Panc1 (cell line): ENCODE data around the gene RPS27L. TPM values are rescaled to one million over a fixed set of nuclear protein-coding genes. Genes with fewer than 3 reads are reported as not detected.

Experiments used
- ATAC-seq: fragments of 200-7000 bp; cut with Tn5 transposase; 2 replicates; pipeline ENCODE4 v1.9.1; 2020; ENCODE audit warnings: mild to moderate bottlenecking, moderate library complexity
- BruUV-seq: library from RNA; stranded (reverse); fragments of 400-500 nt; replicated peaks from 2 replicates; lab custom pipeline; 2021; lab: Mats Ljungman, UMichigan
- CTCF ChIA-PET: fragments of 300-600 bp; sonication (Branson Sonifier 250); formaldehyde crosslinking; loops from one replicate; lab custom pipeline; 2022; ENCODE audit warnings: antibody characterized with exemption; lab: Charles Lee
- POLR2A ChIA-PET: fragments of 300-600 bp; sonication (Branson Sonifier 250); formaldehyde crosslinking; loops from one replicate; lab custom pipeline; 2022; ENCODE audit warnings: antibody characterized with exemption; lab: Charles Lee
- DNase-seq: peaks from one replicate; pipeline ENCODE4 v3.0.0-alpha.2; 2010; ENCODE audit warnings: low read depth, low spot score
- H3K27ac ChIP-seq: 2 replicates; pipeline ENCODE4 v1.5.1; 2011; ENCODE audit warnings: mild to moderate bottlenecking, low read length, inconsistent platforms
- H3K27me3 ChIP-seq: fragments of 200-500 bp; sonication (Bioruptor generic); 2 replicates; pipeline ENCODE4 v1.6.0; 2014; ENCODE audit warnings: low read length, inconsistent platforms; ENCODE audit not compliant: control insufficient read depth, insufficient read depth
- H3K36me3 ChIP-seq: fragments of 200-500 bp; sonication (Bioruptor generic); 2 replicates; pipeline ENCODE4 v1.5.1; 2014; ENCODE audit warnings: inconsistent platforms, mild to moderate bottlenecking, low read length, moderate library complexity; ENCODE audit not compliant: control insufficient read depth, insufficient read depth
- H3K4me1 ChIP-seq: 2 replicates; pipeline ENCODE4 v1.5.1; 2011; ENCODE audit warnings: inconsistent platforms, mild to moderate bottlenecking, low read length, moderate library complexity; ENCODE audit not compliant: control insufficient read depth, insufficient read depth
- H3K4me3 ChIP-seq, 2 experiments: 2 replicates each; pipeline ENCODE4 v1.5.1; 2011 to 2012; ENCODE audit warnings: low read depth in 2 of 2, low read length in 2 of 2, mild to moderate bottlenecking in 2 of 2, inconsistent platforms in 1 of 2, moderate library complexity in 1 of 2
- H3K9me3 ChIP-seq: fragments of 200-500 bp; sonication (Bioruptor generic); 2 replicates; pipeline ENCODE4 v1.5.1; 2014; ENCODE audit warnings: low read depth, mild to moderate bottlenecking, inconsistent platforms, low read length, moderate library complexity; ENCODE audit not compliant: control insufficient read depth, insufficient read depth
- CTCF ChIP-seq: fragments of 450-650 bp; IDR thresholded peaks from 2 replicates; pipeline ENCODE4 v1.5.1; 2017; ENCODE audit warnings: mild to moderate bottlenecking
- POLR2AphosphoS5 ChIP-seq: IDR thresholded peaks from 2 replicates; pipeline ENCODE4 v1.6.1; 2012; ENCODE audit warnings: mild to moderate bottlenecking, low read depth, low read length, moderate library complexity
- REST ChIP-seq, 2 experiments: IDR thresholded peaks; 2 replicates each; pipeline ENCODE4 v1.6.1; 2011 to 2012; ENCODE audit warnings: low read depth in 2 of 2, control low read depth in 1 of 2, low read length in 1 of 2, mild to moderate bottlenecking in 1 of 2, moderate library complexity in 1 of 2; ENCODE audit not compliant: insufficient read depth in 1 of 2
- SIN3A ChIP-seq: IDR thresholded peaks from 2 replicates; pipeline ENCODE4 v1.6.1; 2012; ENCODE audit warnings: low read depth, mild to moderate bottlenecking, low read length, moderate library complexity, borderline replicate concordance; ENCODE audit not compliant: insufficient read depth
- TCF7L2 ChIP-seq: IDR thresholded peaks from 2 replicates; pipeline ENCODE4 v1.6.1; 2011; ENCODE audit warnings: mild to moderate bottlenecking, low read depth, low read length, inconsistent platforms
- in situ Hi-C: cut with HindIII; loops from 2 replicates; pipeline ENCODE4 v1.10.0; 2016; ENCODE audit warnings: low sequenced_read_pairs, low pct_unique_long_range_greater_than_20kb
- intact Hi-C: fragments of 100-400 bp; cut with micrococcal nuclease; formaldehyde crosslinking; loops from one replicate; pipeline ENCODE4 v1.10.0; 2022; ENCODE audit not compliant: unreplicated experiment
- total RNA-seq: library from RNA; stranded (reverse); gene quantifications from one replicate; pipeline ENCODE4 v1.2.1, GENCODE V29; 2021; ENCODE audit not compliant: unreplicated experiment

Gene RPS27L
- total RNA-seq, 1 experiment from 2014 or later: 61.3 TPM

GRCh38 chr15:63192619-63193206 lies 35.4 kb upstream of the RPS27L start:
- CTCF ChIA-PET: no interaction called here

More at GRCh38 chr15:63192619-63193206, 35.4 kb upstream of the RPS27L start:
- Histone ChIP-seq H3K4me1 (peaks cover 21% of the 10 kb centered on the region), H3K36me3 (no peaks in the 10 kb centered on the region; the same call in 1 of the 2 replicates), H3K27ac (no peak overlapping the region), H3K27me3 (no peaks in the 10 kb centered on the region), H3K4me3 (no peak overlapping the region), H3K9me3 (no peaks in the 10 kb centered on the region)
- intact Hi-C loops (no loop called here), in situ Hi-C loops (no loop called here)
- no TSS peak for BruUV-seq
- POLR2A ChIA-PET: no interaction called here
- ATAC-seq (no peak), DNase-seq (no peak)
- no peak for TF ChIP-seq REST (IDR thresholded peaks at IDR 0.05; ENCODE audit: insufficient read depth in 1 of 2, low read depth in 2 of 2, low read length in 1 of 2)
- TF ChIP-seq POLR2AphosphoS5: no peak
- TF ChIP-seq SIN3A: no peak
- no peak for TF ChIP-seq TCF7L2
- TF ChIP-seq CTCF: no peak
